ENCODE results near the gene L3MBTL4. TPM values are rescaled to one million over a fixed set of nuclear protein-coding genes. Genes with fewer than 3 reads are reported as not detected.
"Not testable (repeated sequence)": the region's sequence is repeated elsewhere in the genome, so short reads cannot be mapped to it uniquely, and the experiment has no call there.

Gene L3MBTL4
- total and polyA plus RNA-seq, 7 experiments from 2014 or later, result 0.05 to 7.6 (median 0.49) TPM

- intact Hi-C loops (cut with micrococcal nuclease), result no loop called here
- Mint-ChIP-seq H3K27me3 (no peaks in the 10 kb centered on the region), H3K36me3 (no peaks in the 10 kb centered on the region), H3K4me1 (peaks cover 0 to 6% (median 0%) of the 10 kb centered on the region in 7 donors), H3K4me3 (no peak overlapping the region), H3K27ac (no peak overlapping the region), H3K9me3 (peaks cover 0 to 10% (median 2%) of the 10 kb centered on the region in 11 donors)
- CTCF ChIA-PET, result no interaction called here
- POLR2A ChIA-PET, result no interaction called here
- no peaks in the 10 kb centered on the region for H3K4me1 ChIP-seq (ENCODE audit: control insufficient read depth in 2 of 2, insufficient read depth in 2 of 2, low read length in 2 of 2)
- DNase-seq, result no peak
- H3K27me3 ChIP-seq (ENCODE audit: control insufficient read depth in 2 of 2, insufficient read depth in 2 of 2, low read length in 2 of 2), result no peaks in the 10 kb centered on the region
- peak; percentile 29 for ATAC-seq
- no peaks in the 10 kb centered on the region for H3K36me3 ChIP-seq (ENCODE audit: control insufficient read depth in 2 of 3, insufficient read depth in 3 of 3, low read length in 3 of 3)
- no peaks in the 10 kb centered on the region for H3K9me3 ChIP-seq (ENCODE audit: control insufficient read depth in 2 of 3, low read length in 3 of 3)
- no peak overlapping the region for H3K4me3 ChIP-seq (ENCODE audit: low read length)
- H3K27ac ChIP-seq (ENCODE audit: low read depth, low read length), result no peak overlapping the region
Observed at GRCh38 chr18:6139007-6139406, 275.7 kb downstream of the L3MBTL4 start.

- ATAC-seq; H3K27ac ChIP-seq (ENCODE audit: low read depth, low read length); H3K27me3 Mint-ChIP-seq; intact Hi-C loops (cut with micrococcal nuclease); H3K4me3 Mint-ChIP-seq; H3K27me3 ChIP-seq (ENCODE audit: control insufficient read depth in 2 of 2, insufficient read depth in 2 of 2, low read length in 2 of 2); H3K36me3 Mint-ChIP-seq; CTCF ChIA-PET; DNase-seq; POLR2A ChIA-PET; H3K4me1 Mint-ChIP-seq; H3K9me3 ChIP-seq (ENCODE audit: control insufficient read depth in 2 of 3, low read length in 3 of 3); H3K4me3 ChIP-seq (ENCODE audit: low read length); H3K27ac Mint-ChIP-seq; H3K4me1 ChIP-seq (ENCODE audit: control insufficient read depth in 2 of 2, insufficient read depth in 2 of 2, low read length in 2 of 2); H3K36me3 ChIP-seq (ENCODE audit: control insufficient read depth in 2 of 3, insufficient read depth in 3 of 3, low read length in 3 of 3): not testable (repeated sequence)
- peaks cover 0 to 10% (median 2%) of the 10 kb centered on the region in 11 donors for H3K9me3 Mint-ChIP-seq
Observed at GRCh38 chr18:6135901-6136300, 278.8 kb downstream of the L3MBTL4 start.

- H3K36me3 Mint-ChIP-seq, H3K27me3 Mint-ChIP-seq, CTCF ChIA-PET: not testable (repeated sequence)
Observed at GRCh38 chr18:6135029-6135428, 279.7 kb downstream of the L3MBTL4 start.

GRCh38 chr18:6132751-6133368 lies 281.9 kb downstream of the L3MBTL4 start:
- CTCF ChIA-PET, result no interaction called here
- Mint-ChIP-seq H3K36me3 (no peaks in the 10 kb centered on the region), H3K27me3 (no peaks in the 10 kb centered on the region), H3K4me1 (peaks cover 0 to 6% (median 0%) of the 10 kb centered on the region in 7 donors), H3K4me3 (no peak overlapping the region), H3K9me3 (peaks cover 0 to 10% (median 2%) of the 10 kb centered on the region in 11 donors), H3K27ac (no peak overlapping the region)
- Histone ChIP-seq H3K36me3 (ENCODE audit: control insufficient read depth in 2 of 3, insufficient read depth in 3 of 3, low read length in 3 of 3) (no peaks in the 10 kb centered on the region), H3K27ac (ENCODE audit: low read depth, low read length) (no peak overlapping the region), H3K4me3 (ENCODE audit: low read length) (no peak overlapping the region), H3K9me3 (ENCODE audit: control insufficient read depth in 2 of 3, low read length in 3 of 3) (no peaks in the 10 kb centered on the region), H3K27me3 (ENCODE audit: control insufficient read depth in 2 of 2, insufficient read depth in 2 of 2, low read length in 2 of 2) (no peaks in the 10 kb centered on the region), H3K4me1 (ENCODE audit: control insufficient read depth in 2 of 2, insufficient read depth in 2 of 2, low read length in 2 of 2) (no peaks in the 10 kb centered on the region)
- POLR2A ChIA-PET, result no interaction called here
- intact Hi-C loops (cut with micrococcal nuclease), result no loop called here
- ATAC-seq (no peak), DNase-seq (no peak)

More at GRCh38 chr18:6135029-6135428, 279.7 kb downstream of the L3MBTL4 start:
- DNase-seq; H3K4me3 ChIP-seq (ENCODE audit: low read length); H3K36me3 ChIP-seq (ENCODE audit: control insufficient read depth in 2 of 3, insufficient read depth in 3 of 3, low read length in 3 of 3); POLR2A ChIA-PET; H3K27me3 ChIP-seq (ENCODE audit: control insufficient read depth in 2 of 2, insufficient read depth in 2 of 2, low read length in 2 of 2); H3K27ac Mint-ChIP-seq; H3K27ac ChIP-seq (ENCODE audit: low read depth, low read length); H3K4me3 Mint-ChIP-seq; intact Hi-C loops (cut with micrococcal nuclease); H3K4me1 Mint-ChIP-seq; H3K4me1 ChIP-seq (ENCODE audit: control insufficient read depth in 2 of 2, insufficient read depth in 2 of 2, low read length in 2 of 2); H3K9me3 ChIP-seq (ENCODE audit: control insufficient read depth in 2 of 3, low read length in 3 of 3); ATAC-seq: not testable (repeated sequence)
- H3K9me3 Mint-ChIP-seq, result peaks cover 0 to 10% (median 2%) of the 10 kb centered on the region in 11 donors

- CTCF ChIA-PET, result interaction anchor here (0.7 kb wide), 1 partner anchor 53 kb away, joined by 3 read pairs; no protein-coding TSS in a partner anchor
- Histone ChIP-seq H3K36me3 (ENCODE audit: control insufficient read depth in 2 of 3, insufficient read depth in 3 of 3, low read length in 3 of 3) (no peaks in the 10 kb centered on the region), H3K4me1 (ENCODE audit: control insufficient read depth in 2 of 2, insufficient read depth in 2 of 2, low read length in 2 of 2) (no peaks in the 10 kb centered on the region), H3K9me3 (ENCODE audit: control insufficient read depth in 2 of 3, low read length in 3 of 3) (no peaks in the 10 kb centered on the region), H3K27ac (ENCODE audit: low read depth, low read length) (no peak overlapping the region), H3K27me3 (ENCODE audit: control insufficient read depth in 2 of 2, insufficient read depth in 2 of 2, low read length in 2 of 2) (no peaks in the 10 kb centered on the region), H3K4me3 (ENCODE audit: low read length) (no peak overlapping the region)
- Mint-ChIP-seq H3K4me1 (no peaks in the 10 kb centered on the region), H3K36me3 (no peaks in the 10 kb centered on the region), H3K27me3 (peaks cover 0 to 11% (median 0%) of the 10 kb centered on the region in 5 donors), H3K27ac (no peak overlapping the region), H3K9me3 (peaks cover 0 to 13% (median 3%) of the 10 kb centered on the region in 11 donors), H3K4me3 (no peak overlapping the region)
- intact Hi-C loops (cut with micrococcal nuclease), result no loop called here
- POLR2A ChIA-PET, result no interaction called here
- no peak for ATAC-seq
- no peak for DNase-seq
Observed at GRCh38 chr18:6120820-6121279, 293.9 kb downstream of the L3MBTL4 start.

GRCh38 chr18:6119761-6120160 lies 294.9 kb downstream of the L3MBTL4 start:
- DNase-seq (no peak), ATAC-seq (no peak)
- Histone ChIP-seq H3K27me3 (ENCODE audit: control insufficient read depth in 2 of 2, insufficient read depth in 2 of 2, low read length in 2 of 2) (no peaks in the 10 kb centered on the region), H3K9me3 (ENCODE audit: control insufficient read depth in 2 of 3, low read length in 3 of 3) (no peaks in the 10 kb centered on the region), H3K27ac (ENCODE audit: low read depth, low read length) (no peak overlapping the region), H3K4me3 (ENCODE audit: low read length) (no peak overlapping the region), H3K36me3 (ENCODE audit: control insufficient read depth in 2 of 3, insufficient read depth in 3 of 3, low read length in 3 of 3) (no peaks in the 10 kb centered on the region), H3K4me1 (ENCODE audit: control insufficient read depth in 2 of 2, insufficient read depth in 2 of 2, low read length in 2 of 2) (no peaks in the 10 kb centered on the region)
- Mint-ChIP-seq H3K4me1 (no peaks in the 10 kb centered on the region), H3K4me3 (no peak overlapping the region), H3K27ac (no peak overlapping the region), H3K36me3 (no peaks in the 10 kb centered on the region), H3K9me3 (peaks cover 0 to 10% (median 3%) of the 10 kb centered on the region in 11 donors), H3K27me3 (peaks cover 0 to 10% (median 0%) of the 10 kb centered on the region in 5 donors)
- POLR2A ChIA-PET, result no interaction called here
- CTCF ChIA-PET, result no interaction called here
- intact Hi-C loops (cut with micrococcal nuclease), result no loop called here

GRCh38 chr18:6118080-6118479 lies 296.6 kb downstream of the L3MBTL4 start:
- H3K27me3 Mint-ChIP-seq, result peaks cover 0 to 16% (median 0%) of the 10 kb centered on the region in 5 donors
- H3K27ac Mint-ChIP-seq, result no peak overlapping the region
- no peak for ATAC-seq
- CTCF ChIA-PET, result no interaction called here
- DNase-seq, result no peak
- H3K4me3 Mint-ChIP-seq, result no peak overlapping the region
- peaks cover 0 to 12% (median 2%) of the 10 kb centered on the region in 11 donors for H3K9me3 Mint-ChIP-seq
- H3K36me3 ChIP-seq (ENCODE audit: control insufficient read depth in 2 of 3, insufficient read depth in 3 of 3, low read length in 3 of 3), result no peaks in the 10 kb centered on the region
- H3K27ac ChIP-seq (ENCODE audit: low read depth, low read length), result no peak overlapping the region
- no peaks in the 10 kb centered on the region for H3K4me1 Mint-ChIP-seq
- no peaks in the 10 kb centered on the region for H3K9me3 ChIP-seq (ENCODE audit: control insufficient read depth in 2 of 3, low read length in 3 of 3)
- no peaks in the 10 kb centered on the region for H3K4me1 ChIP-seq (ENCODE audit: control insufficient read depth in 2 of 2, insufficient read depth in 2 of 2, low read length in 2 of 2)
- H3K36me3 Mint-ChIP-seq, result no peaks in the 10 kb centered on the region
- no peak overlapping the region for H3K4me3 ChIP-seq (ENCODE audit: low read length)
- POLR2A ChIA-PET, result no interaction called here
- H3K27me3 ChIP-seq (ENCODE audit: control insufficient read depth in 2 of 2, insufficient read depth in 2 of 2, low read length in 2 of 2), result no peaks in the 10 kb centered on the region
- intact Hi-C loops (cut with micrococcal nuclease), result no loop called here

All from naive thymus-derived CD4-positive, alpha-beta T cell (primary cell).